GM12878 (cell line): ENCODE results near the gene MAP4K4. TPM values are rescaled to one million over a fixed set of nuclear protein-coding genes. Genes with fewer than 3 reads are reported as not detected.
A peak's percentile ranks its signal among the peaks of the same experiment; 100 is the strongest.

ENCODE experiments used
- ATF7 ChIP-seq: fragments of 450-650 bp; IDR thresholded peaks from 2 replicates; pipeline ENCODE4 v1.6.1; 2016; ENCODE audit warnings: low read depth, mild to moderate bottlenecking
- EED ChIP-seq: sonication (generic); IDR thresholded peaks from 2 replicates; pipeline ENCODE4 v1.6.1; 2016; ENCODE audit warnings: antibody characterized with exemption, low read depth
- ELK1 ChIP-seq: IDR thresholded peaks from 2 replicates; pipeline ENCODE4 v1.6.1; 2012; ENCODE audit warnings: low read depth, low read length, improper control_type of control experiment
- EP300 ChIP-seq, 2 experiments: fragments of 150-350 bp in 1 of 2; IDR thresholded peaks; 2 replicates each; pipeline ENCODE4 v1.6.1; 2011 to 2012; ENCODE audit warnings: low read depth in 2 of 2, low read length in 2 of 2, borderline replicate concordance in 1 of 2, improper control_type of control experiment in 1 of 2, inconsistent platforms in 1 of 2; ENCODE audit not compliant: control insufficient read depth in 1 of 2
- ETV6 ChIP-seq, 2 experiments: fragments of 450-650 bp in 1 of 2; IDR thresholded peaks in 1 of 2; conservative IDR thresholded peaks in 1 of 2; 2 replicates each; pipeline ENCODE4 v1.6.1; 2014; ENCODE audit warnings: antibody characterized with exemption in 1 of 2, borderline replicate concordance in 1 of 2, low read depth in 1 of 2, mild to moderate bottlenecking in 1 of 2, moderate library complexity in 1 of 2
- IKZF1 ChIP-seq: fragments of 450-650 bp; conservative IDR thresholded peaks from 2 replicates; pipeline ENCODE4 v1.6.1; 2017; ENCODE audit warnings: antibody characterized with exemption, mild to moderate bottlenecking
- JUNB ChIP-seq: IDR thresholded peaks from 2 replicates; pipeline ENCODE4 v1.6.1; 2016; ENCODE audit warnings: antibody characterized with exemption, mild to moderate bottlenecking
- MYB ChIP-seq: fragments of 150-350 bp; IDR thresholded peaks from 2 replicates; pipeline ENCODE4 v1.6.1; 2014; ENCODE audit warnings: mild to moderate bottlenecking, low read depth, low read length, borderline replicate concordance
- MYC ChIP-seq: IDR thresholded peaks from 2 replicates; pipeline ENCODE4 v1.6.1; 2011; ENCODE audit warnings: mild to moderate bottlenecking, low read length, moderate library complexity, inconsistent platforms; ENCODE audit not compliant: insufficient read depth, insufficient replicate concordance, insufficient read length, severe bottlenecking
- NBN ChIP-seq: fragments of 450-650 bp; IDR thresholded peaks from 2 replicates; pipeline ENCODE4 v1.6.1; 2016
- POU2F2 ChIP-seq: IDR thresholded peaks from 3 replicates; pipeline ENCODE4 v1.6.1; 2011; ENCODE audit warnings: low read depth, mild to moderate bottlenecking, low read length, borderline replicate concordance
- RAD51 ChIP-seq: fragments of 450-650 bp; IDR thresholded peaks from 2 replicates; pipeline ENCODE4 v1.6.1; 2016; ENCODE audit warnings: moderate library complexity, mild to moderate bottlenecking, inconsistent platforms
- REST ChIP-seq: IDR thresholded peaks from 2 replicates; pipeline ENCODE4 v1.6.1; 2012; ENCODE audit warnings: mild to moderate bottlenecking, low read depth, low read length
- RUNX3 ChIP-seq: IDR thresholded peaks from 2 replicates; pipeline ENCODE4 v1.6.1; 2012; ENCODE audit warnings: low read length, inconsistent platforms
- SRF ChIP-seq, 2 experiments: IDR thresholded peaks; 2 replicates each; pipeline ENCODE4 v1.6.1; 2011; ENCODE audit warnings: low read depth in 2 of 2, low read length in 2 of 2, mild to moderate bottlenecking in 1 of 2, moderate library complexity in 1 of 2
- SUPT20H ChIP-seq: IDR thresholded peaks from 2 replicates; pipeline ENCODE4 v1.6.1; 2011; ENCODE audit warnings: low read depth, mild to moderate bottlenecking, low read length, moderate library complexity, borderline replicate concordance; ENCODE audit not compliant: control insufficient read depth
- TAF1 ChIP-seq: IDR thresholded peaks from 2 replicates; pipeline ENCODE4 v1.6.1; 2011; ENCODE audit warnings: mild to moderate bottlenecking, low read depth, low read length, borderline replicate concordance
- TBL1XR1 ChIP-seq: IDR thresholded peaks from 2 replicates; pipeline ENCODE4 v1.6.1; 2012; ENCODE audit warnings: low read depth, low read length, improper control_type of control experiment
- YY1 ChIP-seq: IDR thresholded peaks from 2 replicates; pipeline ENCODE4 v1.6.1; 2011; ENCODE audit warnings: low read depth, mild to moderate bottlenecking, low read length
- ZNF207 ChIP-seq: fragments of 450-650 bp; IDR thresholded peaks from 2 replicates; pipeline ENCODE4 v1.6.1; 2014; ENCODE audit warnings: antibody characterized with exemption, mild to moderate bottlenecking, borderline replicate concordance
- ZNF687 ChIP-seq: fragments of 450-650 bp; IDR thresholded peaks from 2 replicates; pipeline ENCODE4 v1.6.1; 2017; ENCODE audit warnings: mild to moderate bottlenecking, moderate library complexity
- polyA plus RNA-seq, 11 experiments: library from polyadenylated mRNA; depleted of rRNA in 4 of 11; unstranded in 6 of 11; stranded (reverse) in 5 of 11; fragments of >200 nt; fragmentation: Nextera tagmentation in 4 of 11; fragmentation: Illumina TruSeq in 1 of 11; extraction: Ambion mirVana in 4 of 11; extraction: Trizol in 1 of 11; gene quantifications; 1 replicate in 1 of 11; 2 replicates in 10 of 11; pipeline versions ENCODE4 v1.2.1 to v1.2.3, GENCODE V29; 2011 to 2016; ENCODE audit warnings: inconsistent platforms in 2 of 11, missing spikeins in 2 of 11, low read depth in 1 of 11
- total RNA-seq, 4 experiments: library from RNA; depleted of rRNA in 3 of 4; stranded (reverse); fragments of >200 nt in 3 of 4; fragmentation: Illumina TruSeq in 1 of 4; extraction: Trizol in 1 of 4; gene quantifications; 2 replicates each; pipeline versions ENCODE4 v1.2.1 to v1.2.3, GENCODE V29; 2013 to 2021

MAP4K4 gene
- total and polyA plus RNA-seq, 10 of the 15 experiments (the other 5 are each of a cell fraction or from before 2014, with no cell fraction given): 1.9 to 50.4 (median 9.7) TPM

- TF ChIP-seq REST (no peak), EP300 (IDR thresholded peaks at IDR 0.05; ENCODE audit: borderline replicate concordance in 1 of 2, control insufficient read depth in 1 of 2, low read depth in 2 of 2, low read length in 2 of 2) (peak; percentile 63 to 89; a peak in 3 of 4 replicates), SUPT20H (no peak), ZNF687 (peak; percentile 49; the same call in 1 of the 2 replicates), TAF1 (no peak), POU2F2 (0 out of 3 replicates have a peak, but pooled peaks have one; percentile 36), ZNF207 (no peak), NBN (peak; percentile 80; the same call in 1 of the 2 replicates), RAD51 (peak; percentile 70; the same call in 1 of the 2 replicates), MYC (no peak), TBL1XR1 (no peak), ATF7 (peak; percentile 76), RUNX3 (peak; percentile 81), YY1 (0 out of 2 replicates have a peak, but pooled peaks have one; percentile 27), IKZF1 (peak; percentile 92), SRF (IDR thresholded peaks at IDR 0.05; ENCODE audit: low read depth in 2 of 2, low read length in 2 of 2) (no peak), ELK1 (no peak), EED (peak; percentile 79), ETV6 (conservative IDR thresholded peaks at IDR 0.05 in 1 of 2, IDR thresholded peaks at IDR 0.05 in 1 of 2; ENCODE audit: borderline replicate concordance in 1 of 2, low read depth in 1 of 2) (peak in 1 of 2 experiments; percentile 83; a peak in 2 of 4 replicates), MYB (no peak), JUNB (peak; percentile 47)
Measured at GRCh38 chr2:101900375-101900774, 202.9 kb downstream of the MAP4K4 start (continued).
